ENCODE measurements around the gene AP3B1.

Gene AP3B1

GRCh38 chr5:78102500-78102899 lies 192.0 kb downstream of the AP3B1 start:
- no peak for TF ChIP-seq CTCF (IDR thresholded peaks at IDR 0.05; ENCODE audit: low read length)
- no peak for TF ChIP-seq EZH2 (IDR thresholded peaks at IDR 0.05; ENCODE audit: borderline replicate concordance, low read length)
- Histone ChIP-seq H2AFZ (ENCODE audit: low read length) (no peak overlapping the region), H3K9me2 (ENCODE audit: low read depth, low read length) (no peaks in the 10 kb centered on the region), H3K4me2 (ENCODE audit: low read length) (no peak overlapping the region), H3K4me1 (ENCODE audit: insufficient read depth, low read length, severe bottlenecking) (no peaks in the 10 kb centered on the region), H3K4me3 (ENCODE audit: low read depth, low read length, poor library complexity, severe bottlenecking) (no peak overlapping the region), H3K9me3 (ENCODE audit: low read length) (no peaks in the 10 kb centered on the region), H3K79me2 (ENCODE audit: insufficient read depth, low read length) (no peaks in the 10 kb centered on the region), H3K36me3 (ENCODE audit: insufficient read depth, low read length) (peaks cover 36% of the 10 kb centered on the region), H4K20me1 (ENCODE audit: insufficient read depth, low read length) (no peaks in the 10 kb centered on the region), H3F3A (ENCODE audit: insufficient read depth, low read length) (no peaks in the 10 kb centered on the region), H3K27me3 (ENCODE audit: insufficient read depth, low read length) (no peaks in the 10 kb centered on the region), H3K9ac (ENCODE audit: low read length) (no peak overlapping the region), H3K27ac (ENCODE audit: low read depth, low read length, poor library complexity, severe bottlenecking) (no peak overlapping the region)

GRCh38 chr5:78095125-78095524 lies 199.4 kb downstream of the AP3B1 start:
- Histone ChIP-seq H3K79me2 (ENCODE audit: insufficient read depth, low read length) (no peaks in the 10 kb centered on the region), H3K9me2 (ENCODE audit: low read depth, low read length) (no peaks in the 10 kb centered on the region), H3K36me3 (ENCODE audit: insufficient read depth, low read length) (peaks cover 21% of the 10 kb centered on the region), H4K20me1 (ENCODE audit: insufficient read depth, low read length) (no peaks in the 10 kb centered on the region), H3F3A (ENCODE audit: insufficient read depth, low read length) (no peaks in the 10 kb centered on the region), H3K4me1 (ENCODE audit: insufficient read depth, low read length, severe bottlenecking) (no peaks in the 10 kb centered on the region), H3K4me2 (ENCODE audit: low read length) (no peak overlapping the region), H3K4me3 (ENCODE audit: low read depth, low read length, poor library complexity, severe bottlenecking) (no peak overlapping the region), H3K27ac (ENCODE audit: low read depth, low read length, poor library complexity, severe bottlenecking) (no peak overlapping the region), H2AFZ (ENCODE audit: low read length) (no peak overlapping the region), H3K9ac (ENCODE audit: low read length) (no peak overlapping the region), H3K9me3 (ENCODE audit: low read length) (no peaks in the 10 kb centered on the region), H3K27me3 (ENCODE audit: insufficient read depth, low read length) (no peaks in the 10 kb centered on the region)
- TF ChIP-seq EZH2 (IDR thresholded peaks at IDR 0.05; ENCODE audit: borderline replicate concordance, low read length) (no peak), CTCF (IDR thresholded peaks at IDR 0.05; ENCODE audit: low read length) (no peak)

- Histone ChIP-seq H3K79me2 (ENCODE audit: insufficient read depth, low read length) (no peaks in the 10 kb centered on the region), H3K4me1 (ENCODE audit: insufficient read depth, low read length, severe bottlenecking) (no peaks in the 10 kb centered on the region), H2AFZ (ENCODE audit: low read length) (no peak overlapping the region), H3K4me2 (ENCODE audit: low read length) (no peak overlapping the region), H3K4me3 (ENCODE audit: low read depth, low read length, poor library complexity, severe bottlenecking) (no peak overlapping the region), H3K9me3 (ENCODE audit: low read length) (no peaks in the 10 kb centered on the region), H3F3A (ENCODE audit: insufficient read depth, low read length) (no peaks in the 10 kb centered on the region), H3K9me2 (ENCODE audit: low read depth, low read length) (no peaks in the 10 kb centered on the region), H3K27me3 (ENCODE audit: insufficient read depth, low read length) (no peaks in the 10 kb centered on the region), H3K36me3 (ENCODE audit: insufficient read depth, low read length) (peaks cover 30% of the 10 kb centered on the region; the same call in 1 of the 2 replicates), H3K27ac (ENCODE audit: low read depth, low read length, poor library complexity, severe bottlenecking) (no peak overlapping the region), H3K9ac (ENCODE audit: low read length) (no peak overlapping the region), H4K20me1 (ENCODE audit: insufficient read depth, low read length) (no peaks in the 10 kb centered on the region)
- TF ChIP-seq CTCF (IDR thresholded peaks at IDR 0.05; ENCODE audit: low read length) (no peak), EZH2 (IDR thresholded peaks at IDR 0.05; ENCODE audit: borderline replicate concordance, low read length) (no peak)
Measured at GRCh38 chr5:78090002-78090401, 204.5 kb downstream of the AP3B1 start.

All from OCI-LY1 (cell line).